ENCODE data around the gene SETD4.

SETD4 gene

DNA sequence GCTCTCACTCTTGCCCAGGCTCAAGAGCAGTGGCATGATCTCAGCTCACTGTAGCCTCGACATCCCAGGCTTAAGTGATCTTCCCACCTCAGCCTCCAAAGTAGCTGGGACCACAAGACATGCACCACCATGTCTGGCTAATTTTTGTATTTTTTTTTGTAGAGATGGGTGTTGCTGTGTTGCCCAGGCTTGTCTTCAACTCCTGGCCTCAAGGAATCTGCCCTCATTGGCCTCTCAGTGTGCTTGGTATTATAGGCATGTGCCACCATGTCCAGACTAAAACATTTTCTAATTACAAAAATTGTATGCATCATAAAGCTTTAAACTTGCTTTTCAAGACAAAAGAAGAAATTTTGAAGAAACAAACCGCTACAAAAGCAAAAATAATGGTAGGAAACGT lies 29.6 kb upstream of the SETD4 start:
- H3K4me3 ChIP-seq (ENCODE audit: low read depth, low read length), result no peak overlapping the region
- DNase-seq (ENCODE audit: low read depth), result no peak
- TF ChIP-seq, protein P1, sequence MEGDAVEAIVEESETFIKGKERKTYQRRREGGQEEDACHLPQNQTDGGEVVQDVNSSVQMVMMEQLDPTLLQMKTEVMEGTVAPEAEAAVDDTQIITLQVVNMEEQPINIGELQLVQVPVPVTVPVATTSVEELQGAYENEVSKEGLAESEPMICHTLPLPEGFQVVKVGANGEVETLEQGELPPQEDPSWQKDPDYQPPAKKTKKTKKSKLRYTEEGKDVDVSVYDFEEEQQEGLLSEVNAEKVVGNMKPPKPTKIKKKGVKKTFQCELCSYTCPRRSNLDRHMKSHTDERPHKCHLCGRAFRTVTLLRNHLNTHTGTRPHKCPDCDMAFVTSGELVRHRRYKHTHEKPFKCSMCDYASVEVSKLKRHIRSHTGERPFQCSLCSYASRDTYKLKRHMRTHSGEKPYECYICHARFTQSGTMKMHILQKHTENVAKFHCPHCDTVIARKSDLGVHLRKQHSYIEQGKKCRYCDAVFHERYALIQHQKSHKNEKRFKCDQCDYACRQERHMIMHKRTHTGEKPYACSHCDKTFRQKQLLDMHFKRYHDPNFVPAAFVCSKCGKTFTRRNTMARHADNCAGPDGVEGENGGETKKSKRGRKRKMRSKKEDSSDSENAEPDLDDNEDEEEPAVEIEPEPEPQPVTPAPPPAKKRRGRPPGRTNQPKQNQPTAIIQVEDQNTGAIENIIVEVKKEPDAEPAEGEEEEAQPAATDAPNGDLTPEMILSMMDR (IDR thresholded peaks at IDR 0.05; ENCODE audit: insufficient read depth, low read depth, low read length, missing control alignments), result no peak

DNA sequence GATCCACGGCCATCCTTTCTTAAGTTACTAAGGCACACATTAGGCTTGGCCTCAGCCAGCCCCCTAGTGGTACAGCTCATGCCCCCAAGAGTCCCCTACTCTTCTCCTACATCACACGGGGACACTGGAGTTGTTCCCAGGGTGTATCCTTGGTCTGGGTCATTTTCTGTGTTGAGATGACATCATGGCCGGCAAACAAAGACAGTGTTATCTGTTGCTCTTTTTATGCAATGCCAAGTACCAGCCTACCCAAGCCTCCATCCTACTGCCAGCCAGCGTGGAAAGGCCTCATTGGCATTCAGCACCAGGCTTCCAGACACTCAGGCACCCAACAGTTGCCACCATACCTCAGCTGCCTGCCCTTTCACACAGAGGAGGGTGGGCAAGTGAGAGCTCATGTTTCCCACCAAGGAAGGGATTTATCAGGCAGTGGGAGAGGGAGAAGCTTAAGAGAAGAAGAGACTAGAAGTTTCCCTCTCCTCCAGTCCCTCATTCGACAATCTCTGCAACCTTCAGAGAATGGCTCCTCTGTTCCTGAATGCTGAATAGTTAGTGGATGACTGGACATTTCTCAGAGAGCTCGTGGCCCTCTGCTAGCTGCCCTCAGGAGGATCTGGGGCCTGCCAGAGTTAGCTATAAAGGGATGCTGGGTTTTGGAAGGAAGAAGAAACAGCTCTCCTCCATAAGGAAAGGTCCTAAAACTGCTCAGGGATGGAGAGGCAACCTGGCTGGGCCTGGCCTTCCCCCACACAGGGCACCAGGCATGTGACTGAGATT lies 27.2 kb upstream of the SETD4 start:
- no peak overlapping the region for H3K4me3 ChIP-seq (ENCODE audit: low read depth, low read length)
- TF ChIP-seq, protein P1 (IDR thresholded peaks at IDR 0.05; ENCODE audit: insufficient read depth, low read depth, low read length, missing control alignments), result peak; percentile 13
- DNase-seq (ENCODE audit: low read depth), result no peak

DNA sequence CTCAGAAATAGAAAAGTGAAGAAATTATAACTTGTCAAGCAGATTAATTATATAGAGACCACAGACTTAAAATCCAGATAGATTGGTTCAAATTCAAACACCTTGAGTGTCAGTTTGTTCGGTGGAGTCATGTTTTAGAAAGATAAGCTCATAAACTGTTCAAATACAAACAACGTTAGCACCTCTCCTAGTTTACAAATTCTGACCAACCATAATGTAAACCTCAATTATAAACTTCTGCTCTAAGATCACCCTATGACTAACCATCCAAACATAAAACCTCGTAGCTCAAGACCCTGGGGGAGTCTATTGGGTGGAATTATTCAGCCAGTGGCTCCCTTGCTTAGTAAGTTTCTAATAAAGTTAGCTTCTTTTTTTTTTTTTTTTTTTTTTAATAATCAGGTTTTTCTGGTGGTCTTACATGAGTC lies 21.9 kb upstream of the SETD4 start:
- no peak for DNase-seq (ENCODE audit: low read depth)
- TF ChIP-seq, protein P1 (IDR thresholded peaks at IDR 0.05; ENCODE audit: insufficient read depth, low read depth, low read length, missing control alignments), result no peak
- no peak overlapping the region for H3K4me3 ChIP-seq (ENCODE audit: low read depth, low read length)

DNA sequence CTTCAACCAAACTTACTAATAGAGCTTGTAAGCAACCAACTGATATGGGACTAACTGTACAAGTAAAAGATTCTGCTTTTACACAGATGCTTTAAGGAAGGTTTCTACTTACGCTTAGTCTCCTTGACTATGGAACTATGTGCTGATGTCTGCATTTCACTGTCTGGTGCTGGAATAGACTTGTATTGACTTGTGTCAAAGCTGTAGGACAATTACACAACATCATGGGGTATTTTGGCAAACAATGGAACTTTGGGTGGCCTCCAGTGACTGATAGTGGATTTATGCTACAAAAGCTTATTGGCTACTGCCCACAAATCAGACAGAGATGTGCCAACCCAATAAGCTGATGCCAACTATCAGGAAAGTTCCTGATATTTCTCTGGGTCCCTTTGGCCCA lies 20.1 kb upstream of the SETD4 start:
- no peak for DNase-seq (ENCODE audit: low read depth)
- TF ChIP-seq, protein P1 (IDR thresholded peaks at IDR 0.05; ENCODE audit: insufficient read depth, low read depth, low read length, missing control alignments), result no peak
- H3K4me3 ChIP-seq (ENCODE audit: low read depth, low read length), result no peak overlapping the region

DNA sequence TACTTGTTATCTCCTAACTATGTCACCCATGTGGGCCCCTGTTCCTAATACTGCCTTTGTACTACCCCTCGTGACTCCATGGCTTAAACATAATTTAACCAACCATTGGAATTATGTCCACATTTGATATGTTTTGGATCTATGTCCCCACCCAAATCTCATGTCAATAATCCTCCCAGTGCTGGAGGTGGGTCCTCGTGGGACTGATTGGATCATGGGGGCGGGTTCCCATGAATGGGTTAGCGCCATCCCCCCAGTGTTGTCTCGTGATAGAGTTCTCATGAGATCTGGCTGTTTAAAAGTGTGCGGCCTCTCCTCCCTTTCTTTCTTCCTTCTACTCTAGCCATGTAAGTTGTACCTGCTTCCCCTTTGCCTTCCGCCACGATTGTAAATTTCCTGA lies 19.3 kb upstream of the SETD4 start:
- no peak overlapping the region for H3K4me3 ChIP-seq (ENCODE audit: low read depth, low read length)
- TF ChIP-seq, protein P1 (IDR thresholded peaks at IDR 0.05; ENCODE audit: insufficient read depth, low read depth, low read length, missing control alignments), result no peak
- no peak for DNase-seq (ENCODE audit: low read depth)

DNA sequence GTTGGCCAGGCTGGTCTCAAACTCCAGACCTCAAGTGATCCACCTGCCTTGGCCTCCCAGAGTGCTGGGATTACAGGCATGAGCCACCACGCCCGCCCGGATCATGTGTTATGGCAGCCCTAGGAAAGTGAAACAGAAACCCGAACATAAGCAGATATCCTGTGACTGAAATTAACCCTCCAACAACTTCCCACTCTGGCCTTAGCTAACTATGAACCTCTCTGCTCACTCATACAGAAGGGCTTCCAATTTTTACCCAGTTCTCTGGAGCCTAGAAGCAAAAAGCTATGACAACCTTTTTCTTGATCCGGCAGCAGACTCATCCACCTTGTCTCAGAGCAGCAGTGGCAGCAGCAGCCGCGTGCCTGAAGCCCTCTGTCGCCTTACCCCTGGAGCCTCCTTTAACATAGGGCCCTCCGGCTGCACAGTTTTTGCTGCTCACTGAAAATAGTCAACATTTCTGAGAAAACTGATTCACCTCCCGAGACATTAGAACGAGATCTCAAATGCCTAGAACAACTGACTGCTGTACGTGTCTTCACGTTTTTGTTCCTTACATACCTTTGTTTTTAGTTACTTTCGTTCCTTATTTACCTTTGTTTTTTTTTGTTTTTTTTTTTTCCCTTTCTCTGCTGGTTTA lies 18.8 kb upstream of the SETD4 start:
- TF ChIP-seq, protein P1 (IDR thresholded peaks at IDR 0.05; ENCODE audit: insufficient read depth, low read depth, low read length, missing control alignments), result no peak
- H3K4me3 ChIP-seq (ENCODE audit: low read depth, low read length), result no peak overlapping the region
- peak; percentile 46 for DNase-seq (ENCODE audit: low read depth)
